HG03025 (cell line): ENCODE results near the gene C7orf25.

Experiments
- ATAC-seq: cut with Tn5 transposase; IDR thresholded peaks from one replicate; pipeline ENCODE4 v1.9.1; 2021; ENCODE audit warnings: mild to moderate bottlenecking, moderate library complexity; ENCODE audit not compliant: unreplicated experiment, low FRiP score

Gene C7orf25

GRCh38 chr7:42911454-42912447, at the start of gene C7orf25:
TSS of gene C7orf25 (minus strand) at chr7:42912070. CDS start at chr7:42910900, 1,170 bp downstream.
- peak; percentile 87 for ATAC-seq

DNA sequence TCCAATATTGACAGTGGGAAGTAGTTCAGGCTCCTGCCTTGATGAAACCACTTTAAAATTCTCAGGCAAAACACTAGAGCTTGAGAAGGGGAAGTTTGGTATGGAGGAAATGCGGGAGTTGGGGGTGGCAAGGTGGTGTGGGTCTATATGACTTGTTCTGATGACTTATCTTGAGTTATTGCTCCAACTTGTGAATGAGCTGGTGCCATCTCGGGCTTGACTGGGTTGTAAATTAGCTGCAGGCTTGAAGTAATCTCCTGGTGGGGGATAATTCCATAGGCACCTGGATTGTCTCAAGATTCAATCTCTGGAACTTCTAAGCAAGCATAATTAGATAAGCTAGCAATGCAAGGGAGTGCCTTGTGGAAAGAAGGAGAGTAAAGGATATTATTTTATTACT, 49.3 kb upstream of the C7orf25 start:
- ATAC-seq, result no peak

- no peak for ATAC-seq
These were observed 48.9 kb upstream of the C7orf25 start for GRCh38 chr7:42960762-42961161.

GRCh38 chr7:42959549-42959948, 47.7 kb upstream of the C7orf25 start:
- no peak for ATAC-seq

GRCh38 chr7:42956062-42956461, 44.2 kb upstream of the C7orf25 start:
- ATAC-seq, result no peak

GRCh38 chr7:42953994-42954393, 42.1 kb upstream of the C7orf25 start:
- no peak for ATAC-seq

GRCh38 chr7:42952328-42952727, 40.5 kb upstream of the C7orf25 start:
- ATAC-seq, result no peak

DNA sequence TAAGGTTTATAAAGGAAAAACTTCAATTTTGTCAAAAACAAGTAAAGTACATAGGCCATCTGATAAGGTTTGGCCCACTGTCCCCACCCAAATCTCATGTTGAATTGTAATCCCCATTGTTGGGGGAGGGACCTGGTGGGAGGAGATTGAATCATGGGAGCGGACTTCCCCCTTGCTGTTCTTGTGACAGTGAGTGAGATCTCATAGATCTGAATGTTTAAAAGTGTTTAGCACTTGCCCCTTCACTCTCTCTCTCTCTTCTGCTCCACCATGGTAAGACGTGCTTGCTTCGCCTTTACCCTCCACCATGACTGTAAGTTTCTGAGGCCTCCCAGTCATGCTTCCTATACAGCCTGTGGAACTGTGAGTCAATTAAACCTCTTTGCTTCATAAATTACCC, 38.5 kb upstream of the C7orf25 start:
- no peak for ATAC-seq

DNA sequence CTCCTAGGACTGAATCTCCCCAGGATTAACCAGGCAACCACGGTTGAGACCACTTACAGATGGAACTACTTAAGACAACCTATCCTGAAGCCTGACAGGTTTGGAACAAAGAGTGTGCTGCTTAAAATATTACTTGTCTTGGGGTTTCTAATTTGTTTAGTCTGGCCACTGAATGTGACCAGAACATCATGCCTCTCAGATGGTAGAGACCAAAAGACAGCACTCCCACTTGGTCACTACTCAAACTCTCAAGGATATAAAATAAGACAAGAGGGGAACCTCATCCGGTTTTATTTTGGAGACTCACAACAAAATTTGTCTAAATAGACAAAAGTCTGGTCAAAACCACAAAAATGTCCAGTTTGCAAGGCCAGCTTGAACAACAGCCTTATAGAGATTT, 35.7 kb upstream of the C7orf25 start:
- ATAC-seq, result no peak

DNA sequence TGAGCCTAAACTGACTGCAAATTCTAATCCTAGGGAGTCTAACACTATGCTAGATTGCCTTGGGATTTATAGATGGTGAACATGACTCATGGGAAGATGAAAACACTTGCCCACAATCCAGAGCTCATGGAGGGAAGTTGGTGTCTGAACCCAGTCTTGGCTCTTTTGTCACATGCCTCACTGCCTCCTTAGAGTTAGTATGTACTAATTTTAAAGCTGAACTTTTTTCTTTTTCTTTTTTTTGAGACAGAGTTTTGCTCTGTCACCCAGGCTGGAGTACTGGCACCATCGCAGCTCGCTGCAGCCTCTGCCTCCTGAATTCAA, 34.7 kb upstream of the C7orf25 start:
- no peak for ATAC-seq

DNA sequence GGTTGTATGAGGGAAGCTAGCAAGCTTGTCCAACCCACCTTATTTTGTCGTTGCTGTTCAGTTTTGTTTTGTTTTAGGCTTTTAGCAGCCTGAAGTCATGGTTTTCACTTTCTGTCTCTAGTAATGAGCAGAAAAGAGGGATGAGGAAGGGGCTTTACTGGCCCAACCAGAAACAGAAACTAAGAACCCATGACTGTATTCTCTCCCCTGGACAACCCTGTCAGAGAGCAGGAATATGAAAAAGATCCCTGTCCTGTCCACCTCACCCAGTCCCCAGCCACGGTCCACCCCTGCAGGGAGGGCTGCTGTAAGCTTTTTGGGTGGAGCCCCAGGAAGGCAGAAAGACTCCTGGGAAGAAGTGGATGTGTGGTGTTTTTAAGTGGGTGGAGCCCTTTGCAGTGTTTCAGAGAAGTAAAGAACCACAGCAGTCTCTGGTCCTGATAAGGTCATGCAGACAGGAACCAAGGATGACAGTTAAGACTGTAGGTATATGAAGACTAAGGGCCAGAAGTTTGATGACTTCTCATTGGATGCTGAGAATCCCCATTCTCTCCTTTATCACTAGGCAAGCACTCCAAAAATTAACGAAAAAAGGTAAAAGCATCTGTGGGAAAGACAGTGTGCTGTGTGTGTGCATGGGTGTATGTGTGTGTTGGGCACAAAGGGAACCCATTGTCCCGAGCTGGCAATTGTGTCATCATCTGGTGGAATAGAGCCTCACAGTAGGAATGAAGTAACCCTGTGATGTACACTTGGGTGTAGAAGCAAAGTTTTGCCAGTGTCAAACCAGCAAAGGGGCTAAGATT, 34.2 kb upstream of the C7orf25 start:
- peak; percentile 65 for ATAC-seq

GRCh38 chr7:42940985-42941847, 29.3 kb upstream of the C7orf25 start:
- peak; percentile 42 for ATAC-seq

- no peak for ATAC-seq
These were observed 27.8 kb upstream of the C7orf25 start for GRCh38 chr7:42939457-42940240.

GRCh38 chr7:42935861-42936260, 24.0 kb upstream of the C7orf25 start:
- ATAC-seq, result no peak

GRCh38 chr7:42934291-42934690, 22.4 kb upstream of the C7orf25 start:
- ATAC-seq, result no peak

DNA sequence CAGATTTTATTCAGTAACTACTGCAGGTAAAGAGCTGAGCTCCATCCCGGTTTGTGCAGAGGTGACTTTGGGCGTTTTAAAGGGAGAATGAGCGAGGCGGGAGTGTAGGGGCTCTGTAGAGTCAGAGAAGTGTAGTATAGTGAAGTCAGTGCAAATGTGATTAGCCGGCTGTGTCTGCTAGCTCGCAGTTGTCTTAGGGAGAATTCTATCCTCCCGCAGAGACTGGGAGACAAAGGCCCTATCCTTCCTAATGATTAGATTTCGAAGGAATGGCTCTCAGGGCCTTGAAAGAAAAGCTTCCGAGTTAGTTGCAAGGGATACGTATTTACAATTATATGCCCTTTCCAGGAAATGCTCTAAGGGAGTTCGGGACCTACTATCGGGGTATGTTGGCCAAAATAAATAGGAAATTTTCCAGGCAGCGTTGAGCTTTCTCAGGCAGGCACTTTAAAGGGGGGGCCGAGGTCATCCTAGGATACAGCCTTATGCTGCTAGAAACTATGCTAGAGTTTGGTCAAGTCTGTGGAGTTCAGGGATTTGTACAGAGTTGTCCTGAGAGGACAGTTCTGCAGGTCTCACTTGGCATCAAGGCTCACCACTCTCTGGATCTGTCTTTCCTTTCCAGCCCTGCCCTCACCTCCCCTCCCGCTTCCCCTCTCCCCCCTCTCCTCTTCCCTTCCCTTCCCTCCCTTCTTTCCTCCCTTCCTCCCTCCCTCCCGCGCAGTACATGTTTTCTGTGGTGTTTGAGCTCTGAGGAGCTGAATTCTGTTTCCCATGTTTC, 21.1 kb upstream of the C7orf25 start:
- no peak for ATAC-seq

GRCh38 chr7:42931834-42932651, 20.2 kb upstream of the C7orf25 start, which contains the start of the genes MRPL32 and PSMA2:
TSS of gene MRPL32 (plus strand) at chr7:42932376. CDS start at chr7:42932387, 11 bp downstream.
TSS of gene PSMA2 (minus strand) at chr7:42932174. CDS start at chr7:42932158, 16 bp downstream.
- ATAC-seq, result peak; percentile 99

DNA sequence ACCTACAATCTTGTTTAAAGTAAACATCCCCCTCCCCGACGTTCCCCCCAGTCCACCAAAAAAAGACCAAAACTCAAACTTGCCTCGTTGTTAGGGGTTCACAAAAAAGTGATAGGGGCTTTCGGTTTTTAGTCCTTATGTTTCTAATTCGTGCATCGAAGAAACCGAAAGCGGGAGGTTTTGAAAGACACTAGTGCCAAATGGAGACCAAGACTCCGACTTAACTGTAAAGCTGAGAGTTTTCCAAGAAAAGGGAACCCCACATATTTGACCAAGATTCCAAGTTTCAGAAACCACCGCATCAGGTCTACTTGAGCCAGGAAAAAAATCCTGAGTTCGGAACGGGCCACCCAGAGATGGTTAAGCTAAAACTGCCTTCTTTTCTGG, 19.6 kb upstream of the C7orf25 start:
- ATAC-seq, result no peak
